GM18907 (cell line): Measurements from ENCODE around the gene MATCAP1.

Experiments used
- ATAC-seq: cut with Tn5 transposase; IDR thresholded peaks from one replicate; pipeline ENCODE4 v1.9.1; 2021; ENCODE audit warnings: mild to moderate bottlenecking, moderate library complexity; ENCODE audit not compliant: unreplicated experiment

MATCAP1 gene

GRCh38 chr16:67183627-67184452 lies at the start of gene MATCAP1:
TSS of gene MATCAP1 (minus strand) at chr16:67183963. CDS start at chr16:67180610, 3,353 bp downstream.
- ATAC-seq: peak; percentile 88

- no peak for ATAC-seq
Measured at GRCh38 chr16:67230809-67231660, 47.3 kb upstream of the MATCAP1 start.

GRCh38 chr16:67229906-67230808 lies 46.4 kb upstream of the MATCAP1 start:
- no peak for ATAC-seq

- no peak for ATAC-seq
Measured at GRCh38 chr16:67228905-67229304, 45.1 kb upstream of the MATCAP1 start.

- ATAC-seq: no peak
Measured at GRCh38 chr16:67228034-67228785, 44.4 kb upstream of the MATCAP1 start.

GRCh38 chr16:67227567-67227921 lies 43.8 kb upstream of the MATCAP1 start:
- no peak for ATAC-seq

GRCh38 chr16:67226804-67227566 lies 43.2 kb upstream of the MATCAP1 start, which contains the start of gene TMEM208:
TSS of gene TMEM208 (plus strand) at chr16:67227130. CDS start at chr16:67227219, 89 bp downstream.
- peak; percentile 89 for ATAC-seq

GRCh38 chr16:67226295-67226803 lies 42.6 kb upstream of the MATCAP1 start:
- ATAC-seq: no peak

- ATAC-seq: no peak
Measured at GRCh38 chr16:67223992-67224391, 40.2 kb upstream of the MATCAP1 start.

- no peak for ATAC-seq
Measured at GRCh38 chr16:67216612-67217490, 33.1 kb upstream of the MATCAP1 start.

GRCh38 chr16:67215706-67216105 lies 31.9 kb upstream of the MATCAP1 start:
- no peak for ATAC-seq

GRCh38 chr16:67213197-67214019 lies 29.6 kb upstream of the MATCAP1 start:
- no peak for ATAC-seq

- ATAC-seq: no peak
Measured at GRCh38 chr16:67212766-67213165, 29.0 kb upstream of the MATCAP1 start.

- no peak for ATAC-seq
Measured at GRCh38 chr16:67211674-67212073, 27.9 kb upstream of the MATCAP1 start.

- ATAC-seq: no peak
Measured at GRCh38 chr16:67210069-67210937, 26.5 kb upstream of the MATCAP1 start.

GRCh38 chr16:67209565-67209964 lies 25.8 kb upstream of the MATCAP1 start:
- no peak for ATAC-seq
